ENCODE data around the gene SULT1A2. TPM values are rescaled to one million over a fixed set of nuclear protein-coding genes. Genes with fewer than 3 reads are reported as not detected.
A peak's percentile ranks its signal among the peaks of the same experiment; 100 is the strongest.

SULT1A2 gene
- total RNA-seq, 4 donors from 2014 or later: 0.46 TPM; not detected in 3

- TF ChIP-seq CTCF (IDR thresholded peaks at IDR 0.05 in 4 of 5, conservative IDR thresholded peaks at IDR 0.05 in 1 of 5) (no peak), POLR2A (IDR thresholded peaks at IDR 0.05) (no peak)
- DNase-seq (peak; percentile 40 to 62), ATAC-seq (peak; percentile 19 to 24)
- Histone ChIP-seq H3K27me3 (no peaks in the 10 kb centered on the region), H3K27ac (peak overlapping the region; percentile 57 to 98 (median 67)), H3K4me1 (peaks cover 7 to 11% of the 10 kb centered on the region in 2 donors), H3K36me3 (no peaks in the 10 kb centered on the region), H3K4me3 (no peak overlapping the region), H3K9me3 (no peaks in the 10 kb centered on the region)
- in situ Hi-C loops (cut with MboI; ENCODE audit: low sequenced_read_pairs in 4 of 4): loop anchor here in 1 of 4 donors (25.0 kb wide), 1 partner anchor 294 kb away; the partner anchor contains the start of gene TUFM
- intact Hi-C loops (cut with DNase I; ENCODE audit: low total_unique reads): no loop called here
Measured at GRCh38 chr16:28543072-28543471, 53.8 kb downstream of the SULT1A2 start.

GRCh38 chr16:28542646-28543045 is 54.2 kb downstream of the SULT1A2 start:
- no peak for ATAC-seq
- no peak overlapping the region for H3K4me3 ChIP-seq
- peaks cover 0 to under 1% of the 10 kb centered on the region in 2 donors for H3K36me3 ChIP-seq
- in situ Hi-C loops (cut with MboI; ENCODE audit: low sequenced_read_pairs in 4 of 4): loop anchor here in 1 of 4 donors (25.0 kb wide), 1 partner anchor 295 kb away; the partner anchor contains the start of gene TUFM
- TF ChIP-seq CTCF (IDR thresholded peaks at IDR 0.05 in 4 of 5, conservative IDR thresholded peaks at IDR 0.05 in 1 of 5): no peak
- TF ChIP-seq POLR2A (IDR thresholded peaks at IDR 0.05): peak in 1 of 2 donors; percentile 10
- intact Hi-C loops (cut with DNase I; ENCODE audit: low total_unique reads): no loop called here
- H3K9me3 ChIP-seq: no peaks in the 10 kb centered on the region
- H3K27me3 ChIP-seq: no peaks in the 10 kb centered on the region
- H3K4me1 ChIP-seq: peaks cover 7 to 11% of the 10 kb centered on the region in 2 donors
- H3K27ac ChIP-seq: peak overlapping the region; percentile 57 to 98 (median 67)
- no peak for DNase-seq

Other genes starting within 250 kb of the SULT1A2 start
- 10 to 100 TPM in 1 of 4 donors, under 1 TPM in 2, not detected in 1; 0.38 to 10.9 (median 0.53) TPM for gene NPIPB6, start 233.5 kb downstream of the SULT1A2 start, total RNA-seq
- gene EIF3CL, start 193.2 kb downstream of the SULT1A2 start, total RNA-seq: 100 to 1,000 TPM in 3 of 4 donors, 10 to 100 TPM in 1; 95.6 to 220 (median 163) TPM
- not detected for gene NPIPB7, start 124.7 kb downstream of the SULT1A2 start, total RNA-seq
- gene CLN3, start 105.0 kb downstream of the SULT1A2 start, total RNA-seq: 10 to 100 TPM; 11.0 to 20.6 (median 18.8) TPM
- 1 to 10 TPM in 1 of 4 donors, under 1 TPM in 3; 0.15 to 1.4 (median 0.54) TPM for gene APOBR, start 102.4 kb downstream of the SULT1A2 start, total RNA-seq
- gene IL27, start 90.2 kb downstream of the SULT1A2 start, total RNA-seq: not detected
- 10 to 100 TPM; 18.7 to 44.3 (median 22.6) TPM for gene NUPR1, start 58.1 kb downstream of the SULT1A2 start, total RNA-seq
- gene SGF29, start 43.1 kb downstream of the SULT1A2 start, total RNA-seq: 10 to 100 TPM; 35.1 to 50.4 (median 41.9) TPM
- 10 to 100 TPM in 1 of 4 donors, 1 to 10 TPM in 3; 5.7 to 10.0 (median 8.2) TPM for gene SULT1A1, start 13.0 kb upstream of the SULT1A2 start, total RNA-seq
- gene NPIPB8, start 41.0 kb upstream of the SULT1A2 start, total RNA-seq: under 1 TPM in 1 of 4 donors, not detected in 3; 0.31 TPM
- gene EIF3C, start 114.4 kb upstream of the SULT1A2 start, total RNA-seq: 100 to 1,000 TPM; 146 to 363 (median 247) TPM
- gene NPIPB9, start 154.7 kb upstream of the SULT1A2 start, total RNA-seq: not detected
- 10 to 100 TPM; 24.0 to 68.6 (median 47.7) TPM for gene ATXN2L, start 225.9 kb upstream of the SULT1A2 start, total RNA-seq
- gene TUFM, start 249.3 kb upstream of the SULT1A2 start, total RNA-seq: 100 to 1,000 TPM; 140 to 196 (median 167) TPM

All from gastrocnemius medialis (tissue), 4 donors.